Keratinocyte (primary cell): ENCODE measurements around the gene KRT2. TPM values are rescaled to one million over a fixed set of nuclear protein-coding genes. Genes with fewer than 3 reads are reported as not detected.

Experiments
- DNase-seq: peaks from one replicate; pipeline ENCODE4 v3.0.0-alpha.2; 2011; ENCODE audit warnings: low read depth, missing footprints, low spot score
- FAIRE-seq: peaks from 2 replicates; lab custom pipeline; 2011; peaks lifted over from hg19 to GRCh38; lab: Jason Lieb, UNC
- H2AFZ ChIP-seq: 2 replicates; pipeline ENCODE4 v1.6.0; 2012; ENCODE audit warnings: low read length, control low read depth, inconsistent platforms; ENCODE audit not compliant: control insufficient read depth
- H3K27ac ChIP-seq: 2 replicates; pipeline ENCODE4 v1.5.1; 2011; ENCODE audit warnings: low read length; ENCODE audit not compliant: control insufficient read depth, insufficient read depth
- H3K27me3 ChIP-seq: 3 replicates; pipeline ENCODE4 v1.6.0; 2011; ENCODE audit warnings: low read length; ENCODE audit not compliant: control insufficient read depth, insufficient read depth; ENCODE audit errors: extremely low read depth
- H3K36me3 ChIP-seq, 2 experiments: 2 replicates in 1 of 2; 3 replicates in 1 of 2; pipeline ENCODE4 v1.5.1; 2011; ENCODE audit warnings: low read length in 2 of 2, mild to moderate bottlenecking in 1 of 2; ENCODE audit not compliant: control insufficient read depth in 2 of 2, insufficient read depth in 2 of 2; ENCODE audit errors: extremely low read depth in 1 of 2
- H3K4me1 ChIP-seq: 3 replicates; pipeline ENCODE4 v1.5.1; 2011; ENCODE audit warnings: low read length; ENCODE audit not compliant: control insufficient read depth, insufficient read depth; ENCODE audit errors: extremely low read depth
- H3K4me2 ChIP-seq: 3 replicates; pipeline ENCODE4 v1.6.0; 2011; ENCODE audit warnings: low read depth, low read length; ENCODE audit not compliant: control insufficient read depth, insufficient read depth; ENCODE audit errors: extremely low read depth
- H3K4me3 ChIP-seq, 3 experiments: fragments of 200-600 bp in 1 of 3; sonication (generic) in 1 of 3; 2 replicates in 2 of 3; 3 replicates in 1 of 3; pipeline ENCODE4 v1.5.1; 2011 to 2016; ENCODE audit warnings: low read length in 3 of 3, mild to moderate bottlenecking in 3 of 3, control low read depth in 2 of 3, inconsistent platforms in 1 of 3, low read depth in 1 of 3, mixed read lengths in 1 of 3, mixed run types in 1 of 3, moderate library complexity in 1 of 3; ENCODE audit not compliant: control insufficient read depth in 2 of 3, insufficient read depth in 2 of 3; ENCODE audit errors: extremely low read depth in 1 of 3
- H3K79me2 ChIP-seq: 2 replicates; pipeline ENCODE4 v1.6.0; 2012; ENCODE audit warnings: low read length; ENCODE audit not compliant: control insufficient read depth, insufficient read depth
- H3K9ac ChIP-seq: 3 replicates; pipeline ENCODE4 v1.6.0; 2011; ENCODE audit warnings: low read length; ENCODE audit not compliant: control insufficient read depth, insufficient read depth; ENCODE audit errors: extremely low read depth
- H3K9me1 ChIP-seq: 3 replicates; pipeline ENCODE4 v1.6.0; 2011; ENCODE audit warnings: low read length; ENCODE audit not compliant: control insufficient read depth, insufficient read depth; ENCODE audit errors: extremely low read depth
- H3K9me3 ChIP-seq: 2 replicates; pipeline ENCODE4 v1.5.1; 2012; ENCODE audit warnings: low read depth, low read length; ENCODE audit not compliant: control insufficient read depth
- H4K20me1 ChIP-seq: 3 replicates; pipeline ENCODE4 v1.6.0; 2011; ENCODE audit warnings: low read length; ENCODE audit not compliant: control insufficient read depth, insufficient read depth; ENCODE audit errors: extremely low read depth
- EZH2 ChIP-seq: IDR thresholded peaks from one replicate; pipeline ENCODE4 v1.6.1; 2012; ENCODE audit warnings: inconsistent platforms, mild to moderate bottlenecking, low read length, moderate library complexity
- dilution Hi-C: fragments of 300-500 bp; cut with MboI; formaldehyde crosslinking; loops from one replicate; pipeline ENCODE4 v1.7.0; 2020; ENCODE audit warnings: low sequenced_read_pairs; ENCODE audit not compliant: extremely low pct_ligation_motif_present
- polyA plus RNA-seq, 5 experiments: library from polyadenylated mRNA; depleted of rRNA in 3 of 5; stranded (reverse) in 3 of 5; stranded (forward) in 1 of 5; unstranded in 1 of 5; fragments of >200 nt; gene quantifications; 1 replicate in 1 of 5; 2 replicates in 3 of 5; 3 replicates in 1 of 5; pipeline versions ENCODE4 v1.2.1 to v1.2.3, GENCODE V29; 2011 to 2012; ENCODE audit warnings: missing spikeins in 2 of 5, low read depth in 1 of 5, low replicate concordance in 1 of 5
- TF ChIP-seq, protein P1 (sequence below), 3 experiments: IDR thresholded peaks in 1 of 3; conservative IDR thresholded peaks in 1 of 3; optimal IDR thresholded peaks in 1 of 3; 2 replicates in 2 of 3; 3 replicates in 1 of 3; pipeline versions ENCODE3 to v1.5.1; 2011; ENCODE audit warnings: low read length in 3 of 3, mild to moderate bottlenecking in 3 of 3, moderate library complexity in 2 of 3, control low read depth in 1 of 3, inconsistent platforms in 1 of 3; ENCODE audit not compliant: insufficient read depth in 2 of 3; ENCODE audit errors: extremely low read depth in 1 of 3

The KRT2 gene
- polyA plus RNA-seq, 1 donor (not counting 4 experiments of a cell fraction or from before 2014, with no cell fraction given) = 0.69 TPM

DNA sequence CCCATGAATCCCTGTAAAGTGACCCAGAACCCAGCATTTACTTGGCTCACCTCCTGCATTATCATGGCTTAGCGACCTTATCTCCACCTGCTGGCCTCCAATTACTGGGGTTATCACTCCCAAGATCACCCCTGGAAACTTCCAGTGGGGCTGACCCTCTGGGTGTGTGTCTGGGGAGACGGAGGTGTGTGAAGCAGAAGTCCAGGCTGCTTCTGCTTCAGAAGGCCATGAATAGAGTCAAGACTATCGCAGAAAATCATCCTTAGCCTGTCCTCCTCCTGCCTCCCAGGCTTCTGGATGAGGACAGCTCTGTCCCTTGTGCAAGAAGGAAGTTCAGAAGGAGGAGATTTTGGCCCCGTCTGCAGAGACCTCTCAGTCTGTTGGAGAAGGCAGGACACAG, 50.3 kb downstream of the KRT2 start:
- no peak overlapping the region for H2AFZ ChIP-seq
- FAIRE-seq = no peak
- no peak overlapping the region for H3K4me3 ChIP-seq
- no peaks in the 10 kb centered on the region for H3K79me2 ChIP-seq
- no peaks in the 10 kb centered on the region for H3K9me1 ChIP-seq
- no peak overlapping the region for H3K4me2 ChIP-seq
- no peaks in the 10 kb centered on the region for H4K20me1 ChIP-seq
- no peaks in the 10 kb centered on the region for H3K4me1 ChIP-seq
- H3K27me3 ChIP-seq = peaks cover 44% of the 10 kb centered on the region
- H3K27ac ChIP-seq = no peak overlapping the region
- no peaks in the 10 kb centered on the region for H3K36me3 ChIP-seq
- TF ChIP-seq, protein P1, sequence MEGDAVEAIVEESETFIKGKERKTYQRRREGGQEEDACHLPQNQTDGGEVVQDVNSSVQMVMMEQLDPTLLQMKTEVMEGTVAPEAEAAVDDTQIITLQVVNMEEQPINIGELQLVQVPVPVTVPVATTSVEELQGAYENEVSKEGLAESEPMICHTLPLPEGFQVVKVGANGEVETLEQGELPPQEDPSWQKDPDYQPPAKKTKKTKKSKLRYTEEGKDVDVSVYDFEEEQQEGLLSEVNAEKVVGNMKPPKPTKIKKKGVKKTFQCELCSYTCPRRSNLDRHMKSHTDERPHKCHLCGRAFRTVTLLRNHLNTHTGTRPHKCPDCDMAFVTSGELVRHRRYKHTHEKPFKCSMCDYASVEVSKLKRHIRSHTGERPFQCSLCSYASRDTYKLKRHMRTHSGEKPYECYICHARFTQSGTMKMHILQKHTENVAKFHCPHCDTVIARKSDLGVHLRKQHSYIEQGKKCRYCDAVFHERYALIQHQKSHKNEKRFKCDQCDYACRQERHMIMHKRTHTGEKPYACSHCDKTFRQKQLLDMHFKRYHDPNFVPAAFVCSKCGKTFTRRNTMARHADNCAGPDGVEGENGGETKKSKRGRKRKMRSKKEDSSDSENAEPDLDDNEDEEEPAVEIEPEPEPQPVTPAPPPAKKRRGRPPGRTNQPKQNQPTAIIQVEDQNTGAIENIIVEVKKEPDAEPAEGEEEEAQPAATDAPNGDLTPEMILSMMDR (optimal IDR thresholded peaks at IDR 0.05 in 1 of 3, IDR thresholded peaks at IDR 0.05 in 1 of 3, conservative IDR thresholded peaks at IDR 0.05 in 1 of 3; ENCODE audit: extremely low read depth in 1 of 3, insufficient read depth in 2 of 3, low read length in 3 of 3) = no peak
- no peak for TF ChIP-seq EZH2
- H3K9ac ChIP-seq = no peak overlapping the region
- no peaks in the 10 kb centered on the region for H3K9me3 ChIP-seq
- dilution Hi-C loops = no loop called here
- DNase-seq = no peak

DNA sequence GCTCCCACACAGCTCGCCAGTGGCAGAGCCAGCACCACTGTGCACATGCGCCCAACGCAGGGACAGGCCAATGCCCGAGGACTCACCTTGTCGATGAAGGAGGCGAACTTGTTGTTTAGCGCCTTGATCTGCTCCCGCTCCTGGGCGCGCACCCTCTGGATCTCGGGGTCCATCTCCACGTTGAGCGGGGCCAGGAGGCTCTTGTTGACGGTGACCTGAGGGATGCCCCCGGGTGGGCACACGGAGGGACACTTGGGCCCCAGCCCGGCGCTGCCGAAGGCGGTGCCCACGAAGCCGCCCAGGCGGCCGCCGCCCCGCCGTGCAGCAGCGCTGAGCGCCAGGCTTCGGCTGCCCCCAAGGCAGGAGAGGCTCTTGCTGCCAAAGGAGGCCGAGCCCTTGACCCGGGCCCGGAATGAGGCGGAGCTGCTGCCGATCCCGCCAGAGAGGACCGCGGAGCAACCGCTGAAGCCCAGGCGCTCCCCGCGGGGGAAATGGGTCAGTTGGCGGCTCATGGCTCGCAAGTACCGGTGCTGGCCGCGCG, 51.0 kb downstream of the KRT2 start, which contains the start of gene KRT72:
TSS of gene KRT72 (minus strand) at position 523 of the 541 bp plus-strand sequence. CDS start at position 512, 11 bp downstream.
- Histone ChIP-seq H3K9me3 (no peaks in the 10 kb centered on the region), H3K4me1 (no peaks in the 10 kb centered on the region), H3K27ac (no peak within 1 kb of the TSS), H3K27me3 (peaks cover 44% of the 10 kb centered on the region), H4K20me1 (no peaks in the 10 kb centered on the region), H2AFZ (no peak within 1 kb of the TSS), H3K9me1 (no peaks in the 10 kb centered on the region), H3K79me2 (no peaks in the 10 kb centered on the region), H3K4me3 (no peak within 1 kb of the TSS), H3K4me2 (no peak within 1 kb of the TSS), H3K9ac (no peak within 1 kb of the TSS), H3K36me3 (no peaks in the 10 kb centered on the region)
- TF ChIP-seq, protein P1 (optimal IDR thresholded peaks at IDR 0.05 in 1 of 3, IDR thresholded peaks at IDR 0.05 in 1 of 3, conservative IDR thresholded peaks at IDR 0.05 in 1 of 3; ENCODE audit: extremely low read depth in 1 of 3, insufficient read depth in 2 of 3, low read length in 3 of 3) = no peak
- TF ChIP-seq EZH2 = peak; percentile 85
- DNase-seq (no peak), FAIRE-seq (no peak)
- dilution Hi-C loops = no loop called here
